ENCODE data around the gene AAK1. TPM values are rescaled to one million over a fixed set of nuclear protein-coding genes. Genes with fewer than 3 reads are reported as not detected.

Gene AAK1
- total RNA-seq, 2 donors from 2014 or later = 55.2 to 77.9 TPM

DNA sequence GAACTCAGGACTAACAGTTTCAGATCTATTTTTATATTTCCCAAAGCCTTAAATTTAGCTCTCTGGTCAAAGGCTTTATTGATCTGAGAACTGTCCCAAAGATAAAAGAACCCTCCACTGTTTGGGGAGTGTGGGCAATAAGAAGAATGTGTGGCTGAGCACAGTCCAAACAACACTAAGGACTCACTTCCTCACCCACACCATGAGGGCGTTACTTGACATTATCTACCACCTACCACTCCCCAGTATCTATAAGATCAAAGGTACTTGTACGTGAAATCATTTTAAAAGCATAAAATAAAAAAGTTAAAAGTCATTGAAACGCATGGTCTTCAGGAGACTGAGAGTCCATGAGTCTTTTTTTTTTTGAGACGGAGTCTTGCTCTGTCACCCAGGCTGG, 151.7 kb downstream of the AAK1 start:
- H3K27me3 ChIP-seq (replicated peaks; ENCODE audit: insufficient read depth) = no peaks in the 10 kb centered on the region
- ATAC-seq (ENCODE audit: insufficient number of reproducible peaks, low FRiP score, low read depth) = no peak
- no peak overlapping the region for H3K27ac ChIP-seq
- TF ChIP-seq, protein P1, sequence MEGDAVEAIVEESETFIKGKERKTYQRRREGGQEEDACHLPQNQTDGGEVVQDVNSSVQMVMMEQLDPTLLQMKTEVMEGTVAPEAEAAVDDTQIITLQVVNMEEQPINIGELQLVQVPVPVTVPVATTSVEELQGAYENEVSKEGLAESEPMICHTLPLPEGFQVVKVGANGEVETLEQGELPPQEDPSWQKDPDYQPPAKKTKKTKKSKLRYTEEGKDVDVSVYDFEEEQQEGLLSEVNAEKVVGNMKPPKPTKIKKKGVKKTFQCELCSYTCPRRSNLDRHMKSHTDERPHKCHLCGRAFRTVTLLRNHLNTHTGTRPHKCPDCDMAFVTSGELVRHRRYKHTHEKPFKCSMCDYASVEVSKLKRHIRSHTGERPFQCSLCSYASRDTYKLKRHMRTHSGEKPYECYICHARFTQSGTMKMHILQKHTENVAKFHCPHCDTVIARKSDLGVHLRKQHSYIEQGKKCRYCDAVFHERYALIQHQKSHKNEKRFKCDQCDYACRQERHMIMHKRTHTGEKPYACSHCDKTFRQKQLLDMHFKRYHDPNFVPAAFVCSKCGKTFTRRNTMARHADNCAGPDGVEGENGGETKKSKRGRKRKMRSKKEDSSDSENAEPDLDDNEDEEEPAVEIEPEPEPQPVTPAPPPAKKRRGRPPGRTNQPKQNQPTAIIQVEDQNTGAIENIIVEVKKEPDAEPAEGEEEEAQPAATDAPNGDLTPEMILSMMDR (IDR thresholded peaks at IDR 0.05) = no peak
- DNase-seq (ENCODE audit: low spot score) = no peak
- no peaks in the 10 kb centered on the region for H3K9me3 ChIP-seq
- H3K4me3 ChIP-seq = no peak overlapping the region
- H3K4me1 ChIP-seq (ENCODE audit: control insufficient read depth in 1 of 2, low read depth in 2 of 2) = peaks cover 0 to 5% of the 10 kb centered on the region in 2 donors
- H3K36me3 ChIP-seq = peaks cover 4% of the 10 kb centered on the region

DNA sequence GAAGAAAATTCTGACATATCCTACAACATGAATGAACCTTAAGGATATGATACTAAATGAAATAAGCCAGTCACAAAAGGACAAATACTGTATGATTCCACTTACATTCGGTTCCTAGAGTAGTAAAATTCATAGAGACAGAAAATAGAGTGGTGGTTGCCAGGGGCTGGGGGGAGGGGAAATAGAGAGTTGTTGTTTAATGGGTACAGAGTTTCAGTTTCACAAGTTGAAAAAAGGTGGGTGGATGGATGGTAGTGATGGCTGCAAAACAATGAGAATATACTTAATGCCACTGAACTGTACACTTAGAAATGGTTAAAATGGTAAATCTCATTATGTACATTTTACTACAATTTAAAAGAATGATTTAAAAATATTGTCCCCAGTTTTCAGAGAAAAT, 153.1 kb downstream of the AAK1 start:
- H3K9me3 ChIP-seq = no peaks in the 10 kb centered on the region
- H3K4me1 ChIP-seq (ENCODE audit: control insufficient read depth in 1 of 2, low read depth in 2 of 2) = peaks cover 0 to 5% of the 10 kb centered on the region in 2 donors
- TF ChIP-seq, protein P1 (IDR thresholded peaks at IDR 0.05) = no peak
- ATAC-seq (ENCODE audit: insufficient number of reproducible peaks, low FRiP score, low read depth) (no peak), DNase-seq (ENCODE audit: low spot score) (no peak)
- no peaks in the 10 kb centered on the region for H3K27me3 ChIP-seq (replicated peaks; ENCODE audit: insufficient read depth)
- H3K4me3 ChIP-seq = no peak overlapping the region
- peaks cover 4% of the 10 kb centered on the region for H3K36me3 ChIP-seq
- H3K27ac ChIP-seq = no peak overlapping the region

DNA sequence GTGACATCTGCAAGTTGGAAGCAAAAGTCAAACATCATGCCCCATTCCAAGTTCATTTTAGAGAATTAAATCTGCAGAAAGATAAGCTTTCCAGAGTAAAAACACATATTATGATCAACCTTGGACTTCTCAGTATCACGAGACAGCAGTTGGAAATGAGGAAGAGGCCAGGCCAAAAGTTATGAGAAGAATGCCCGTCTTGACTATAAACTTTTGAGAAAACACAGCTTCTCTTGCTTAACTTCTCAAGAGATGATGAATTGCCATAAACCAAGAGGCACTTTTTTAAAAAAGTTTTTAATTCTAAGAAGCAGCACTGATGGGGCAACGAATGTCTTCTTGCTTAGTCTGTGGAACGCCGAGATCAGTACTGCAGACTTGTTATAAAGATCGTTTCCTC, 153.7 kb downstream of the AAK1 start:
- DNase-seq (ENCODE audit: low spot score) (no peak), ATAC-seq (ENCODE audit: insufficient number of reproducible peaks, low FRiP score, low read depth) (no peak)
- Histone ChIP-seq H3K9me3 (no peaks in the 10 kb centered on the region), H3K4me1 (ENCODE audit: control insufficient read depth in 1 of 2, low read depth in 2 of 2) (peaks cover 0 to 5% of the 10 kb centered on the region in 2 donors), H3K4me3 (no peak overlapping the region), H3K27me3 (replicated peaks; ENCODE audit: insufficient read depth) (no peaks in the 10 kb centered on the region), H3K36me3 (peaks cover 4% of the 10 kb centered on the region), H3K27ac (no peak overlapping the region)
- TF ChIP-seq, protein P1 (IDR thresholded peaks at IDR 0.05) = no peak

DNA sequence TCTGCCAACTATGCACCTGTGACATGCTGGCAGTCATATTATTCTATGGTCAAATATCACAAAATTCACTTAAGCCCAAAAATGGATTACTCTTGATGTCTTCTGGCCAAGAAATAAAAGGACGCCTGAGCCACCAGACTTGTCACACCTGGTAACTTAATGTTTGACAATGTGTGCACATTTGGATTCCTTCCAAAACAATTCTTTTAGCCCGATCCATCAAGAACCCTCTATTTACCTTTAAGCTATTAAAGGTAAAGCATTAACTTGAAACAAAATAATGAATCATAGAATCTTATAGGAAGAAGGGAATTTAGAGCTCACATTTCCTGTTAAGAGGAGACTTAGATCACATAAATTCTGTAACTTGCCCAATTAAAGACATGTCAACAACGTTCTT, 159.8 kb downstream of the AAK1 start:
- TF ChIP-seq, protein P1 (IDR thresholded peaks at IDR 0.05) = no peak
- Histone ChIP-seq H3K27ac (no peak overlapping the region), H3K9me3 (no peaks in the 10 kb centered on the region), H3K4me1 (ENCODE audit: control insufficient read depth in 1 of 2, low read depth in 2 of 2) (no peaks in the 10 kb centered on the region), H3K27me3 (replicated peaks; ENCODE audit: insufficient read depth) (no peaks in the 10 kb centered on the region), H3K4me3 (no peak overlapping the region), H3K36me3 (peaks cover 10% of the 10 kb centered on the region)
- no peak for DNase-seq (ENCODE audit: low spot score)
- ATAC-seq (ENCODE audit: insufficient number of reproducible peaks, low FRiP score, low read depth) = no peak

DNA sequence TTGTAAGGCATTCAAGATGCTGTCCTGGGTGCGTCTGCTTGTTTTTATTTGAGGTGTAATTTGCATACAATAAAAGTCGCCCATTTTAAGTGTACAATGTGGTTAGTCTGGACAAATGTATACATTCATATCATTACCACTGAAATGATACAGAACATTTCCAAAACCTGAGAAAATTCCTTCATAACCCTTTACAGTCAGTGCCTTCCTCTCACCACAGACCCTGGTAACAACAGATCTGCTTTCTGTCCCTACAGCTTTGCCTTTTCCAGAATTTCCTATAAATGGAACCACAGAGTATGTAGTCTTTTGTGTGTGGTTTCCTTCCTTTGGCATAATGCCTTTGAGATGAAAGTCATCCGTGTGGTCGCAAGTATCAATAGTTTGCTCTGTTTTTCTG, 160.5 kb downstream of the AAK1 start:
- Histone ChIP-seq H3K9me3 (no peaks in the 10 kb centered on the region), H3K4me3 (no peak overlapping the region), H3K27me3 (replicated peaks; ENCODE audit: insufficient read depth) (no peaks in the 10 kb centered on the region), H3K4me1 (ENCODE audit: control insufficient read depth in 1 of 2, low read depth in 2 of 2) (no peaks in the 10 kb centered on the region), H3K27ac (no peak overlapping the region), H3K36me3 (peaks cover 10% of the 10 kb centered on the region)
- no peak for DNase-seq (ENCODE audit: low spot score)
- no peak for ATAC-seq (ENCODE audit: insufficient number of reproducible peaks, low FRiP score, low read depth)
- TF ChIP-seq, protein P1 (IDR thresholded peaks at IDR 0.05) = no peak

All from thoracic aorta (tissue), 2 donors.